ENCODE results near the gene NUP160.

DNA sequence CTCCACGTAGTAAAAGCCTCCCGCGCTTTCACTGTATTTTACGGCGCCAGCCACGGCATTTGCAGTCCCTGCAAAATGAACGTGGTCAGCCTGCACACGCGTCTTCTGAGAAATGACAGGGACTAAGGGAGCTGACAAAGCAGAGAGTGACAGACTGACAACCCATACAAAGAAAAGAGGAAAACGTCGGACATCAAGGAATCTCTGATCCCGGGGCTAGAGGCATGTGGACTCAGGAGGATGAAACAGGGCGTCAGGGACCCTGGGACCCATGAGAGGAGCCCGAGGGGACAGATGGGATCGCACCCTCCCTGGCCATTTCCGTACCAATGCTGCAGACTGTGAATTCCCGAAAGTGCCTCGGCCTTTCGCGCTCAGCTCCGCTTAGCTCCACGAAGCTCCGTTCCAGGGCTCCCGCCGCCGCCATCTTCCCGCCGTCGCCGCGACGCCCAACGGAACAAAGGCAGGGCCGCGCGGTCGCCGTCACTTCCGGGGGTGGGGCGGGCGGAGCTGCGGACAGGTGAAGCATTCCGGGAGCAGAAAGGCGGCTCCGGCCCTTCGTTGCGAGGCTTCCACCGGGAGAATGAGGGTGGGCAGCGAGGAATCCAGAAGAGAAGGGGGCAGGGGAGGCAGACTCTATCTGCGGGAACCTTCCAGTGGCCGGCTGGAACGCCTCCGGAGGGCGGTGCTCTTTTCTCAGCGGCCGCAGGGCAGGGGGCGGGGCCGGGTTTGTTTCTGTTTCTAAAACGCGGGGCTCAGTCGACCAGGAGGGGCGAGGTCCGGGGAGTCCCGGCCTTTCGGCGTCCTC lies at the start of gene NUP160:
- TF ChIP-seq ZC3H10 (CRISPR knock-in tag; IDR thresholded peaks at IDR 0.05) (no peak), OSR1 (CRISPR knock-in tag; IDR thresholded peaks at IDR 0.05) (no peak), TOX (CRISPR knock-in tag; IDR thresholded peaks at IDR 0.05; ENCODE audit: borderline replicate concordance) (no peak), GLIS3 (CRISPR knock-in tag; IDR thresholded peaks at IDR 0.05) (no peak), RARB (CRISPR knock-in tag; IDR thresholded peaks at IDR 0.05) (no peak), ZFP30 (CRISPR knock-in tag; IDR thresholded peaks at IDR 0.05) (no peak), ISL1 (CRISPR knock-in tag; IDR thresholded peaks at IDR 0.05) (no peak), ZNF8 (CRISPR knock-in tag; IDR thresholded peaks at IDR 0.05) (no peak), SNAI2 (CRISPR knock-in tag; IDR thresholded peaks at IDR 0.05) (no peak), ARNTL (CRISPR knock-in tag; IDR thresholded peaks at IDR 0.05; ENCODE audit: borderline replicate concordance, low read depth) (no peak)
- TF ChIP-seq, protein P1, sequence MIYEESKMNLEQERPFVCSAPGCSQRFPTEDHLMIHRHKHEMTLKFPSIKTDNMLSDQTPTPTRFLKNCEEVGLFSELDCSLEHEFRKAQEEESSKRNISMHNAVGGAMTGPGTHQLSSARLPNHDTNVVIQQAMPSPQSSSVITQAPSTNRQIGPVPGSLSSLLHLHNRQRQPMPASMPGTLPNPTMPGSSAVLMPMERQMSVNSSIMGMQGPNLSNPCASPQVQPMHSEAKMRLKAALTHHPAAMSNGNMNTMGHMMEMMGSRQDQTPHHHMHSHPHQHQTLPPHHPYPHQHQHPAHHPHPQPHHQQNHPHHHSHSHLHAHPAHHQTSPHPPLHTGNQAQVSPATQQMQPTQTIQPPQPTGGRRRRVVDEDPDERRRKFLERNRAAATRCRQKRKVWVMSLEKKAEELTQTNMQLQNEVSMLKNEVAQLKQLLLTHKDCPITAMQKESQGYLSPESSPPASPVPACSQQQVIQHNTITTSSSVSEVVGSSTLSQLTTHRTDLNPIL (CRISPR knock-in tag; IDR thresholded peaks at IDR 0.05; ENCODE audit: low read depth): no peak
- TF ChIP-seq, protein P2, sequence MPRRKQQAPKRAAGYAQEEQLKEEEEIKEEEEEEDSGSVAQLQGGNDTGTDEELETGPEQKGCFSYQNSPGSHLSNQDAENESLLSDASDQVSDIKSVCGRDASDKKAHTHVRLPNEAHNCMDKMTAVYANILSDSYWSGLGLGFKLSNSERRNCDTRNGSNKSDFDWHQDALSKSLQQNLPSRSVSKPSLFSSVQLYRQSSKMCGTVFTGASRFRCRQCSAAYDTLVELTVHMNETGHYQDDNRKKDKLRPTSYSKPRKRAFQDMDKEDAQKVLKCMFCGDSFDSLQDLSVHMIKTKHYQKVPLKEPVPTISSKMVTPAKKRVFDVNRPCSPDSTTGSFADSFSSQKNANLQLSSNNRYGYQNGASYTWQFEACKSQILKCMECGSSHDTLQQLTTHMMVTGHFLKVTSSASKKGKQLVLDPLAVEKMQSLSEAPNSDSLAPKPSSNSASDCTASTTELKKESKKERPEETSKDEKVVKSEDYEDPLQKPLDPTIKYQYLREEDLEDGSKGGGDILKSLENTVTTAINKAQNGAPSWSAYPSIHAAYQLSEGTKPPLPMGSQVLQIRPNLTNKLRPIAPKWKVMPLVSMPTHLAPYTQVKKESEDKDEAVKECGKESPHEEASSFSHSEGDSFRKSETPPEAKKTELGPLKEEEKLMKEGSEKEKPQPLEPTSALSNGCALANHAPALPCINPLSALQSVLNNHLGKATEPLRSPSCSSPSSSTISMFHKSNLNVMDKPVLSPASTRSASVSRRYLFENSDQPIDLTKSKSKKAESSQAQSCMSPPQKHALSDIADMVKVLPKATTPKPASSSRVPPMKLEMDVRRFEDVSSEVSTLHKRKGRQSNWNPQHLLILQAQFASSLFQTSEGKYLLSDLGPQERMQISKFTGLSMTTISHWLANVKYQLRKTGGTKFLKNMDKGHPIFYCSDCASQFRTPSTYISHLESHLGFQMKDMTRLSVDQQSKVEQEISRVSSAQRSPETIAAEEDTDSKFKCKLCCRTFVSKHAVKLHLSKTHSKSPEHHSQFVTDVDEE (CRISPR knock-in tag; IDR thresholded peaks at IDR 0.05): no peak
- TF ChIP-seq, protein P3, sequence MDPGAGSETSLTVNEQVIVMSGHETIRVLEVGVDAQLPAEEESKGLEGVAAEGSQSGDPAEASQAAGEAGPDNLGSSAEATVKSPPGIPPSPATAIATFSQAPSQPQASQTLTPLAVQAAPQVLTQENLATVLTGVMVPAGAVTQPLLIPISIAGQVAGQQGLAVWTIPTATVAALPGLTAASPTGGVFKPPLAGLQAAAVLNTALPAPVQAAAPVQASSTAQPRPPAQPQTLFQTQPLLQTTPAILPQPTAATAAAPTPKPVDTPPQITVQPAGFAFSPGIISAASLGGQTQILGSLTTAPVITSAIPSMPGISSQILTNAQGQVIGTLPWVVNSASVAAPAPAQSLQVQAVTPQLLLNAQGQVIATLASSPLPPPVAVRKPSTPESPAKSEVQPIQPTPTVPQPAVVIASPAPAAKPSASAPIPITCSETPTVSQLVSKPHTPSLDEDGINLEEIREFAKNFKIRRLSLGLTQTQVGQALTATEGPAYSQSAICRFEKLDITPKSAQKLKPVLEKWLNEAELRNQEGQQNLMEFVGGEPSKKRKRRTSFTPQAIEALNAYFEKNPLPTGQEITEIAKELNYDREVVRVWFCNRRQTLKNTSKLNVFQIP (CRISPR knock-in tag; IDR thresholded peaks at IDR 0.05; ENCODE audit: borderline replicate concordance, low read depth): no peak
- TF ChIP-seq, protein P4, sequence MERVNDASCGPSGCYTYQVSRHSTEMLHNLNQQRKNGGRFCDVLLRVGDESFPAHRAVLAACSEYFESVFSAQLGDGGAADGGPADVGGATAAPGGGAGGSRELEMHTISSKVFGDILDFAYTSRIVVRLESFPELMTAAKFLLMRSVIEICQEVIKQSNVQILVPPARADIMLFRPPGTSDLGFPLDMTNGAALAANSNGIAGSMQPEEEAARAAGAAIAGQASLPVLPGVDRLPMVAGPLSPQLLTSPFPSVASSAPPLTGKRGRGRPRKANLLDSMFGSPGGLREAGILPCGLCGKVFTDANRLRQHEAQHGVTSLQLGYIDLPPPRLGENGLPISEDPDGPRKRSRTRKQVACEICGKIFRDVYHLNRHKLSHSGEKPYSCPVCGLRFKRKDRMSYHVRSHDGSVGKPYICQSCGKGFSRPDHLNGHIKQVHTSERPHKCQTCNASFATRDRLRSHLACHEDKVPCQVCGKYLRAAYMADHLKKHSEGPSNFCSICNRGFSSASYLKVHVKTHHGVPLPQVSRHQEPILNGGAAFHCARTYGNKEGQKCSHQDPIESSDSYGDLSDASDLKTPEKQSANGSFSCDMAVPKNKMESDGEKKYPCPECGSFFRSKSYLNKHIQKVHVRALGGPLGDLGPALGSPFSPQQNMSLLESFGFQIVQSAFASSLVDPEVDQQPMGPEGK (CRISPR knock-in tag; IDR thresholded peaks at IDR 0.05; ENCODE audit: borderline replicate concordance): no peak
